GM18951 (cell line): ENCODE measurements around the gene CDK5R1.

Experiments
- POLR2A ChIP-seq: IDR thresholded peaks from 4 replicates; pipeline ENCODE4 v1.6.1; 2011; ENCODE audit warnings: mild to moderate bottlenecking; ENCODE audit not compliant: insufficient read length, insufficient read depth; ENCODE audit errors: extremely low read depth
- in situ Hi-C: fragments of 300-500 bp; cut with MboI; formaldehyde crosslinking; loops from one replicate; pipeline ENCODE4 v1.12.0; 2022; ENCODE audit warnings: low sequenced_read_pairs, mixed read lengths, inconsistent platforms; ENCODE audit not compliant: unreplicated experiment

Gene CDK5R1

DNA sequence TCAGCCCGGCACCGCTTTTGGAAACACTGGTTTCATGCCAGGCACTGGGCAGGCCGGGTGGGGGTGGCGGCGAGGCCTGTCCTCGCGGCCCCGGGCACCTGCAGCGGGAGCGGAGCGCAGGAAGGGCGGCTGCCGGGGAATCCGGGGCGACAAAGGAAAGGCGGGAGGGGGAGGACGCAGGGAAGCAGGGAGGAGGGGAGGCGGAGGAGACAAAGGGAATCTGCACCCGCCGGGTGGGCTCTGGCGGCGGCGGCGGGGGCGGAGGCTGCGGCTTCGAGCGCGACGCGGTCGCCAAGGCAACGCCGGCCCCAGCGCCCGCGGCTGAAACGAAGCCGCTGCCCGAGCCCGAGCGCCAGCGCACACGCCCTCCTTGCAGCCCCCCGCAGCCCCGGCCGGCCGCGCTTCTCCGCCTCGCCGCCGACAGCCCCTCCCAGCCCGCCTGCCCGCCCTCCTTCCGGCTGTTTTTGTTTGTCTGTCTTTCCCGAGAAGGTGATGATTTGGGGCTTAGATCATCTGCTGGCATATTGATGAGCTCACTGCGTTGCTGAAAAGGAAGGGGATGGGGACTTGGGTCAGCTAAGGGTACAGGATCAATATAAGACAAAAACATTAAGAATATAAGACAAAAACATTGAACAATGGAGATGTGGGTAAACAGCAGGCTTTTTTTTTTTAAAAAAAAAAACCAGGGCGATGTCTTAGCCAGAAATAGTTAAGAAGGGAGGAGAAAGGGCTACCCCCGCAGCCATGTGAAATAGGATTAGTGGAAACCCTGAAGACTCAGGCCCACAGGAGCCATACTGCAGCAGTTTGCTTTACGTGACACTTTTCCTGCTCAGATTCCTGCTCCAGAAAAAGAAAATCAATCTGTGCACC, 32.7 kb downstream of the CDK5R1 start:
- TF ChIP-seq POLR2A: peak; percentile 19
- in situ Hi-C loops: loop anchor here (10.0 kb wide), 1 partner anchor 85 kb away; no protein-coding TSS in a partner anchor

DNA sequence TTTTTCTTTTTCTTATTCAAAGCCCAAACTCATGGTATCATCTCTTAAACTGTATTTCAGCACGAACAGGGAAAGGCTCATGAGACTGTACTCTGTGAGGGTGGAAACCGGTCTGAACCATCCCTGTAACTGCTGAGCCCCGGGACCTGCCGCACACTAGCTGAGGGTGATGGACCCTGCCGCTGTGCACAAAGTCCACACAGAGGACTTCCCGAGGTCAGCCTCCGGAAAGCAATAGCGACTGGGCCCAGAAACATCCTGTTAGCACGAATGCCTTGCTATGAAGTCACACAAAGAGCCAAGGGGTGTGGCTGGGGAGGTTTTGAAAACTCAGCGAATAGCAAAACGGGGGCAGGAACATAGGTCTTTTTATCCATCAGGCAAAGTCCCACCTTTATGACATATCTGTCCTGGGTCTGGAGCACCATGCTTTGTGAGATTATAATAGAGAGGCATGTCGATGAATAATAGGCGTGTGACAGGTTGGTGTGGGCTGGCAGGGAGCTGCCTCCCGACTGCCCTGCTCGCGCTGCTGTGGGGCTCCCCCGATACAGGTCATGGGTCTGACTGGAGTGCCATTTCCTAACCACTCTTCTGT, 33.4 kb downstream of the CDK5R1 start:
- peak; percentile 48 for TF ChIP-seq POLR2A
- in situ Hi-C loops: loop anchor here (10.0 kb wide), 1 partner anchor 85 kb away; no protein-coding TSS in a partner anchor

DNA sequence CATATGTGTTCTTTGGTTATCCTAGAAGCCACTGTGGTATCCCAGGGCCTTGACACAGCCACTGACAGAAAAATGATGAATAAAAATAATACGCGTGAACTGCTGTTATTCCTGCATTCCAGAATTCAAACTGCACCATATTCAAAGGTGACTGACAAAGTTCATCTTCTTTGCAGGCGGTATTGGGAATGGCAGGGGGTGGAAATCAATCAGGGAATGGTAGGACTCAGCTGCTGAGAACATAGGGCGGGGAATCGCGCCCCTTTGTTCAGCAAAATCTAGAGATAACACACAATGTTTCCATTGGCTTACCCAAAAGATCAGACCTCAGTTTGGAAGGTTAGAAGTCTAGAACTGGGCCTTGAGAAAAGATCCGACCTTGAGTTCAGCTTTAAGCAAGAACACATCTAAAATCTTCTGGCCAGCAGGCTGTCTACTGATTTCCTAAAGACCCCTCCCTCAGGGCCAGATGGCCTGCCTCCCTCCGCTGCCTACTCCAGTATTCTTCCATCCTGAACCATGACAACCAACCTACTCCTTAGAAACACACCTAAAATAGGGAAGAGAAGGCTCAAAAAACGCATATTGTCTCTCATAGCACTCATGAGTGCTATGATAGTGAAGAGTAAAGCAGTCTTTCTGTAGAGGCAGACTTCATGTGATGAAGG, 34.1 kb downstream of the CDK5R1 start:
- in situ Hi-C loops: loop anchor here (10.0 kb wide), 1 partner anchor 84 kb away; no protein-coding TSS in a partner anchor
- no peak for TF ChIP-seq POLR2A

DNA sequence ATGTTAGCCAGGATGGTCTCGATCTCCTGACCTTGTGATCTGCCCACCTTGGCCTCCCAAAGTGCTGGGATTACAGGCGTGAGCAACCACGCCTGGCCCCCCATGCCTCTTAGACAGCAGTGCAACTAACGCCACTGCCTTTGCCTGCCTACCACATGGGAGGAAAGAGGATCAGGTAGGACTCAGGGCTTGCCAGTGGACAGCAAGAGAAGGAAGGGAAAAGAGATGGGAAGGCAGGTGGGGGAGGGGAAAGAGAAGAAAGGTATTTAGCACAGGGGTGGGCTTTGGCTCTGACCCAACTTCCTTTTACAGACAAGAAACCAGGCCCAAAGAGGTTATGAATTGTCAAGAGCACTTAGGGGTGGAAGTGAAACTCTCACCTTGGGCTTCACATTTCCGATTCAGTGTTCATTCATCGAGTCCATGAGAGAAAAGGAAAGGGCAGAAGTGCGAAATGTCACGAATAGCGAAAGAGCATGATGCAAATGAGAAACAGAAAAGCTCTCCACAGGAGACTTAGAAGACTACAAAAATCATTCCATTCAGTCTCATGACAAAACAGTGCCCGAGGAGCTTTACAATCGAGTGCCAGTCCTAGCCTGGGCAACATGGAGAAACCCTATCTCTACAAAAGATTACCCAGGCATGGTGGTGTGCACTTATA, 36.4 kb downstream of the CDK5R1 start:
- peak; percentile 38 for TF ChIP-seq POLR2A
- in situ Hi-C loops: loop anchor here (10.0 kb wide), 1 partner anchor 82 kb away; no protein-coding TSS in a partner anchor

DNA sequence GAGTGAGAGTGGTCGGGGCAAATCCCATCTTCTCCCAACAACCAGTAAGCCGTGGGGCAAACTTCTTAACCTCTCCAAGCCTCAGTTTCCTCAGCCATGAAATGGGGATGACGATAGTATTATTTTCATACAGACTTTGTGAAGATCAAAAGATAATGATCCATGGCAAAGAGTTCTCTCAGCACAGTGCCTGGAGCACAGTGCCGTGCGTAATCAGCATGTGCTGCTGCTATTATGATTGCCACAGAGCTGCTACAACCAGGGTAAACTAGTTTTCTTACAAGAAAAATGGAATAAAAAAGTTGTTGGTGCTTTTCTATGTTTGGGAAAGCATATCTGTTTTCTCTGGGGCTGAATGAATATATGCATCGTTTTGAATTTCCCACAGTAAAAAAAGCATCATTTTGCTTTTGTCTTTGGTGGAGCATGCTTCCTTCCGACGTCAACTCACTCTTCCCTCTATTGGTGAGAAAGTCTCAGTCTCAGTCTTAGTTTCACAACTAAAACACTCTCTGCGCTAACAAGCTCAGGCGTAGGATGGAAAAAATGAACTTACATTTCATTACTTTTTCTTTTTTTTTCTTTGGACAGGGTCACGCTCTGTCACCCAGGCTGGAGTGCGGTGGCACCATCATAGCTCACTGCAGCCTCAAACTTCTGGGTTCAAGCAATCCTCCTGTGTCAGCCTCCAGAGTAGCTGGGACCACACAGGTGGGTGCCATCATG, 37.2 kb downstream of the CDK5R1 start:
- in situ Hi-C loops: loop anchor here (10.0 kb wide), 1 partner anchor 81 kb away; no protein-coding TSS in a partner anchor
- TF ChIP-seq POLR2A: peak; percentile 19

DNA sequence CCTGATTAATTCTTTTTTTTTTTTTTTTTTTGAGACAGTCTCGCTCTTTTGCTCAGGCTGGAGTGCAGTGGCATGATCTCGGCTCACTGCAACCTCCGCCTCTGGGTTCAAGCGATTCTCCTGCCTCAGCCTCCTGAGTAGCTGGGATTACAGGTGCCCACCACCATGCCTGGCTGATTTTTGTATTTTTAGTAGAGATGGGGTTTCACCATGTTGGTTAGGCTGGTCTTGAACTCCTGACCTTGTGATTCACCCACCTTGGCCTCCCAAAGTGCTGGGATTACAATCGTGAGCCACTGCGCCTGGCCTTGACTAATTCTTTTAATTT, 37.7 kb downstream of the CDK5R1 start:
- in situ Hi-C loops: loop anchor here (10.0 kb wide), 1 partner anchor 80 kb away; no protein-coding TSS in a partner anchor

DNA sequence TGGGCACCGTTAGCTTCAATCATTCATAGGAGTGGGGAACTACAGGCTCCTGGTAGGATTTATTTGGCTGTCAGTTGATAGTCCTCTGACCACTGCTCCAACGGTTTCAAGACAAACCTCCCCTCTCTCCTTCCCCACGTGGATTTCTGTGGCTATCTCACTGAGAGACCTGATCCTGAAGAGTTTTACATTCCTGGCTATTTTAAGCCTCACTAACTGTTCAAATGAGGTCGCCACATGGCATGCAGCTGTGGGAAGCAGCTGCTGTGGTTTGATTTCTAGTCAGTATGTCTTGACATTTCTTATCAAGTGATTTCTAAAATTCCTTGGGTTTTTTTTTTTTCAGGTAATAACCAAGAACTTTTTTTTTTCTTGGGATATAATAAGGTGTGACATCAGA, 38.3 kb downstream of the CDK5R1 start:
- in situ Hi-C loops: loop anchor here (10.0 kb wide), 1 partner anchor 80 kb away; no protein-coding TSS in a partner anchor
- TF ChIP-seq POLR2A: no peak

DNA sequence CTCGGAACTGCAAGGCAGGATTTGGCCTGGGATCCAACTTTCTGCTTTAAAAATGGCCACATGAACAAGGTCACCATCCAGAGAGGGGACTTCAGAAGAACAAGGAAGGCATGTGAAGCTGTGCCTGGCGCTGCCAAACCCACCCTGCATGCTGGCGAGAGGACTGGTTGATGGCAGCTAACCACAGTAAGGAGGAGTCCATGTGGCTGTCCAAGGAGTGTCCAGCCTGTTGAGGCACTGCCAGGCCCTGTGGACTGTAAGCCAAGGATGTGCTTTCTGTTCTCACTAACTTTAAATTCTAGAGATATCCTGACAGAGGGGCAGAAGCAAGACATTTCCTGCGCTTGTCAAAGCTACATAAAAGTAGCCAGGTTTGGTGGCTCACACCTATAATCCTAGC, 40.4 kb downstream of the CDK5R1 start:
- TF ChIP-seq POLR2A: no peak
- in situ Hi-C loops: loop anchor here (10.0 kb wide), 1 partner anchor 78 kb away; no protein-coding TSS in a partner anchor

DNA sequence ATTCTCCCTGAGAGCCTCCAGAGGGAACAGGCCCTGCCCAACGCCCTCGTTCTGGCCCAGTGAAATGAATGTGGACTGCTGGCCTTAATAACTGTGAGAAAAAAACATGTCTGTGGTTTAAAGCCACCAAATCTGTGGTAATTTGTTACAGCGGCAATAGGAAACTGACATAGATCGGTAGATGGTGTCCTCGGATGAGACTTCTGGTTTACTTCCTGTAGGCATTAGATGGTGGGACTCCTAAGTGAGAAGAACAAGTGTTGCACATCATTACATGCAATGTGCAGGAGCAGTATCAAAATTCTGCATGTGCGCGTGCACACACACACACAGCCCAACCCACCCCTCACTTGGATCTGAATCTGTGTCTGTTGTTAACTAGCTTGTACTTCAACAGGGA, 42.0 kb downstream of the CDK5R1 start:
- TF ChIP-seq POLR2A: no peak
- in situ Hi-C loops: loop anchor here (10.0 kb wide), 1 partner anchor 76 kb away; no protein-coding TSS in a partner anchor

DNA sequence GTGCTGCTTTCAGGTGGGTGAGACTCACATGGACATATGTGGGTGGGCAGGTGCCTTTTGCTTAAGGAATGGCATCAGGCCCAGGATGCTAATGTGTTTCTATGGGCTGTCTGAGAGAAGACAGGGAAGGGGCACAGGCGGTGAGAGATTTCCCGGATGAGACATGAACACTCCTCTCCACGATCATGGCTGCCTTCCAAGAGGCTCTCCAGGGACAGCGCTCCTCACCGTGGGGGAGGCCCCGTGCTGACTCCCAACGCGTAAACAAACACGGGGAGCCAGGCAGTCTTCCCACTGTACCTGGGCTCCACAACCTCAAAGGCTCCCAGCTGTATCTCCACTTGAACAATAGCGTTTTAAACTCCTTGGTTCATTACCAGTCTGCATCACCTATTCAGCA, 42.8 kb downstream of the CDK5R1 start:
- no peak for TF ChIP-seq POLR2A
- in situ Hi-C loops: loop anchor here (10.0 kb wide), 1 partner anchor 75 kb away; no protein-coding TSS in a partner anchor

DNA sequence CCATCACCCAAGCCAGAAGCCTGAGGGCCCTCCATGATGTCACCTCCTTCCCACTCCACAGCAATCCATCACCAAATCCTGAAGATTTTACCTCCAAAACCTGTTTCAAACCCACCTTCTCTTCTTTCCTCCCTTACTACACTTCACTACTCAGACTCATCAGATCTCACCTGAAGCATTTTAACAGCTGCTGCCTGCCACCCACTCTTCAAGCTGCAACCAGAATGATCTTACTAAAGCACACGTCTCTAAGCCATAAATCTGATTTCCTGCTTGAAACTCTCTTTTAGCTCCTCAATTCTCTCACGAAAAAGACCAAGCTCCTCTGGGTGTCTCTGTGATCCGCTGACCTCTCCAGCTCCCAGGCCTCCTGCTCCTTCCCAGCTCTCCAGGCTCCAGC, 46.5 kb downstream of the CDK5R1 start:
- no peak for TF ChIP-seq POLR2A
- in situ Hi-C loops: no loop called here
